ENCODE data around the gene MYO1G. TPM values are rescaled to one million over a fixed set of nuclear protein-coding genes. Genes with fewer than 3 reads are reported as not detected.

The MYO1G gene
- total RNA-seq, 2 donors from 2014 or later = 2.6 to 4.2 TPM

DNA sequence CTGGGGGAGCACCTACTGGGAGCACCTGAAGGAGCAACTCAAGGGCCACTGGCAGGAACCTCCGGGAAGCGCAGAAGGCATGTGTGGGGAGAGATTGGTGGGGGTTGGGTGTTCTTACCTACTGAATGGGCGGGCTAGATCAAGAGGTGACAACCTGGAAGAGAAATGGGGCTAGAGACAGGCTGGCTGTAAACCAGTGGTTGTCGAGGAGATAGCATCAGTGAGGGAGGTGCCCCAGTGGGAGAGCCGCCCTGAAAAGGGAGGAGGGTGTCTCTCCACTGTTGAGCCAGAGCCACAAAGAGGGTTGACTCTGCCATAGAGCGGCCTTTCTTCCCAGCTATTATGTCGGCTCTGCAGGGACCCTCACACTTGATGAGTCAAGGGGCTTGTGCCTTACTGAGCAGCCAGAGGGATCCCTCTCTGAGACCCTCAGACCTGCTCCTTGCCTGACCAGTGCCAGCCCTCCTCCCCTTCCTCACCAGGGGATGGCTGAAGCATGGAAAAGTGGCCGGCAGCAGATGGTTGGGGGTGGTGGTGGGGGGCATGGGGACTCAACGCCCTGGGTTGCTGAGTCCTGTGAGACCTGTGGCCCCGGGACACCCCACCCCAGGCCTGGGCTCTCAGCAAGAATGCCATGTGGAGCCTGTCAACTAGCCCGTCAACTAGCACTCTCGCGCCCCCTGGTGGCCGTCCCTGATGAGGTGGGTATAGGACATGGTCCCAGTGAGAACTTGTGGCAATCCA lies 57.0 kb downstream of the MYO1G start:
- intact Hi-C loops (cut with DNase I, micrococcal nuclease) = loop anchor here in 1 of 2 donors (5.0 kb wide), 1 partner anchor 64 kb away; no protein-coding TSS in a partner anchor
- ATAC-seq (peak; percentile 94), DNase-seq (peak; percentile 80 to 97)

GRCh38 chr7:44920119-44920518 lies 58.7 kb downstream of the MYO1G start:
- intact Hi-C loops (cut with DNase I, micrococcal nuclease) = loop anchor here in 1 of 2 donors (5.0 kb wide), 1 partner anchor 63 kb away; no protein-coding TSS in a partner anchor
- ATAC-seq (no peak), DNase-seq (no peak)

- no peak for DNase-seq
- intact Hi-C loops (cut with DNase I, micrococcal nuclease) = no loop called here
- ATAC-seq = no peak
Measured at GRCh38 chr7:44918029-44918428, 60.8 kb downstream of the MYO1G start.

- no peak for DNase-seq
- intact Hi-C loops (cut with DNase I, micrococcal nuclease) = no loop called here
- ATAC-seq = no peak
Measured at GRCh38 chr7:44917465-44917864, 61.4 kb downstream of the MYO1G start.

GRCh38 chr7:44914992-44915607 lies 63.7 kb downstream of the MYO1G start:
- ATAC-seq (no peak), DNase-seq (no peak)
- intact Hi-C loops (cut with DNase I, micrococcal nuclease) = no loop called here

- intact Hi-C loops (cut with DNase I, micrococcal nuclease) = no loop called here
- no peak for ATAC-seq
- DNase-seq = no peak
Measured at GRCh38 chr7:44912775-44913347, 66.0 kb downstream of the MYO1G start.

Other genes starting within 250 kb of the MYO1G start
- 10 to 100 TPM; 67.1 to 83.3 TPM for gene ZMIZ2, start 230.2 kb downstream of the MYO1G start, total RNA-seq
- 1,000 to 10,000 TPM; 1,049 to 1,320 TPM for gene PPIA, start 182.3 kb downstream of the MYO1G start, total RNA-seq
- gene H2AZ2, start 130.9 kb downstream of the MYO1G start, total RNA-seq = 100 to 1,000 TPM; 126 to 147 TPM
- 10 to 100 TPM; 19.7 to 20.9 TPM for gene PURB, start 93.5 kb downstream of the MYO1G start, total RNA-seq
- 10 to 100 TPM; 33.7 to 39.1 TPM for gene CCM2, start 21.2 kb upstream of the MYO1G start, total RNA-seq
- gene NACAD, start 110.0 kb upstream of the MYO1G start, total RNA-seq = 1 to 10 TPM in 1 of 2 donors, under 1 TPM in 1; 0.61 to 1.5 TPM
- 10 to 100 TPM; 80.9 to 88.7 TPM for gene TBRG4, start 132.7 kb upstream of the MYO1G start, total RNA-seq
- gene RAMP3, start 178.8 kb upstream of the MYO1G start, total RNA-seq = 1 to 10 TPM; 8.8 to 9.5 TPM

Data from left colon (tissue), 2 donors.